Astrocyte (in vitro differentiated cells and primary cell): ENCODE results near the gene PARP6. TPM values are rescaled to one million over a fixed set of nuclear protein-coding genes. Genes with fewer than 3 reads are reported as not detected.

Source experiments
- DNase-seq: peaks from one replicate; pipeline ENCODE4 v3.0.0-alpha.2; 2010; ENCODE audit warnings: low read depth
- FAIRE-seq: peaks from 2 replicates; lab custom pipeline; 2011; peaks lifted over from hg19 to GRCh38; lab: Jason Lieb, UNC
- H2AFZ ChIP-seq: 2 replicates; pipeline ENCODE4 v1.6.0; 2012; ENCODE audit warnings: low read depth, low read length, inconsistent platforms
- H3K27ac ChIP-seq: 2 replicates; pipeline ENCODE4 v1.5.1; 2011; ENCODE audit warnings: low read depth, low read length, inconsistent platforms
- H3K27me3 ChIP-seq: 2 replicates; pipeline ENCODE4 v1.6.0; 2011; ENCODE audit warnings: low read length, inconsistent platforms; ENCODE audit not compliant: insufficient read depth
- H3K36me3 ChIP-seq: 2 replicates; pipeline ENCODE4 v1.5.1; 2011; ENCODE audit warnings: low read length, inconsistent platforms; ENCODE audit not compliant: insufficient read depth
- H3K4me1 ChIP-seq: 2 replicates; pipeline ENCODE4 v1.5.1; 2011; ENCODE audit warnings: low read length, inconsistent platforms; ENCODE audit not compliant: insufficient read depth
- H3K4me2 ChIP-seq: 2 replicates; pipeline ENCODE4 v1.6.0; 2012; ENCODE audit warnings: low read length, inconsistent platforms
- H3K4me3 ChIP-seq: 2 replicates; pipeline ENCODE4 v1.5.1; 2011; ENCODE audit warnings: low read depth, mild to moderate bottlenecking, low read length, inconsistent platforms; ENCODE audit not compliant: insufficient read depth
- H3K79me2 ChIP-seq: 2 replicates; pipeline ENCODE4 v1.6.0; 2012; ENCODE audit warnings: mild to moderate bottlenecking, low read length, inconsistent platforms; ENCODE audit not compliant: insufficient read depth
- H3K9ac ChIP-seq: 2 replicates; pipeline ENCODE4 v1.6.0; 2012; ENCODE audit warnings: mild to moderate bottlenecking, low read length, inconsistent platforms
- H3K9me3 ChIP-seq: 2 replicates; pipeline ENCODE4 v1.5.1; 2012; ENCODE audit warnings: low read depth, mild to moderate bottlenecking, low read length, inconsistent platforms; ENCODE audit not compliant: insufficient read depth
- H4K20me1 ChIP-seq: 2 replicates; pipeline ENCODE4 v1.6.0; 2012; ENCODE audit warnings: low read length, inconsistent platforms; ENCODE audit not compliant: insufficient read depth
- H3K27ac Mint-ChIP-seq: one replicate; pipeline ENCODE4 v1.8.0; 2021; ENCODE audit warnings: mild to moderate bottlenecking, mixed read lengths; ENCODE audit not compliant: unreplicated experiment
- H3K27me3 Mint-ChIP-seq: one replicate; pipeline ENCODE4 v1.8.0; 2021; ENCODE audit warnings: low read depth, mixed read lengths; ENCODE audit not compliant: unreplicated experiment
- H3K36me3 Mint-ChIP-seq: one replicate; pipeline ENCODE4 v1.8.0; 2021; ENCODE audit warnings: low read depth, mixed read lengths; ENCODE audit not compliant: unreplicated experiment
- H3K4me1 Mint-ChIP-seq: one replicate; pipeline ENCODE4 v1.8.0; 2021; ENCODE audit warnings: low read depth, mixed read lengths; ENCODE audit not compliant: unreplicated experiment
- H3K4me3 Mint-ChIP-seq: one replicate; pipeline ENCODE4 v1.8.0; 2021; ENCODE audit warnings: mild to moderate bottlenecking, moderate library complexity, mixed read lengths; ENCODE audit not compliant: unreplicated experiment
- H3K9me3 Mint-ChIP-seq: one replicate; pipeline ENCODE4 v1.8.0; 2021; ENCODE audit warnings: mild to moderate bottlenecking, mixed read lengths; ENCODE audit not compliant: unreplicated experiment
- CTCF ChIP-seq: IDR thresholded peaks from 2 replicates; pipeline ENCODE4 v1.5.1; 2011; ENCODE audit warnings: low read depth, mild to moderate bottlenecking, inconsistent platforms, low read length, moderate library complexity; ENCODE audit not compliant: insufficient read depth
- EZH2 ChIP-seq: IDR thresholded peaks from 2 replicates; pipeline ENCODE4 v1.6.1; 2012; ENCODE audit warnings: mild to moderate bottlenecking, low read length, inconsistent platforms; ENCODE audit not compliant: insufficient read depth
- total RNA-seq: library from RNA; stranded (reverse); gene quantifications from 2 replicates; pipeline ENCODE4 v1.2.1, GENCODE V29; 2021

Gene PARP6
- total RNA-seq, 1 donor from 2014 or later: 62.7 TPM

DNA sequence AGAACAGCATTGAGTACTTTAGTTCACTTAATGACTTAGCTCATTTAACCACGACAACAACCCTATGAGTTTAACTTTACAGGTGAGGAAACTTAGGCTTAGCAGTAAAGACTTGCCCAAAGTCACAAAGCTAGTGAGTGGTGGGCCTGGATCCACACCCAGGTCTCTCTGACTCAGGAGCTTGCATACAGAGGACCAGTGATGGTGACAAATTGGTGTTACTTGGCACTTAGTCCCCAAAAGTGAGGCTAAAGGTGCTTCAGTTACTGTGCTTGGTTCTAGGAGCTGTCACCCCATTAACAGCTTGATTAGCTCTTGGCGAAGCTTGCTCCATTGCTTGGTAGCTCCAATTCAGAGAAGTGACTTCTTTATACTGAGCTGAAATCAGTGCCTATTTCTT, 41.5 kb upstream of the PARP6 start:
- H3K36me3 ChIP-seq: no peaks in the 10 kb centered on the region
- TF ChIP-seq EZH2: no peak
- no peak for TF ChIP-seq CTCF
- no peak overlapping the region for H3K27ac ChIP-seq
- no peak overlapping the region for H2AFZ ChIP-seq
- H3K4me1 ChIP-seq: no peaks in the 10 kb centered on the region
- peaks cover 9% of the 10 kb centered on the region for H3K9me3 Mint-ChIP-seq
- H4K20me1 ChIP-seq: no peaks in the 10 kb centered on the region
- H3K4me2 ChIP-seq: no peak overlapping the region
- H3K9ac ChIP-seq: no peak overlapping the region
- no peak for DNase-seq
- H3K36me3 Mint-ChIP-seq: no peaks in the 10 kb centered on the region
- H3K27me3 Mint-ChIP-seq: peaks cover 59% of the 10 kb centered on the region
- H3K27me3 ChIP-seq: peaks cover 8% of the 10 kb centered on the region
- no peak overlapping the region for H3K4me3 ChIP-seq
- H3K79me2 ChIP-seq: no peaks in the 10 kb centered on the region
- H3K27ac Mint-ChIP-seq: no peak overlapping the region
- FAIRE-seq: no peak
- H3K9me3 ChIP-seq: no peaks in the 10 kb centered on the region
- peaks cover 3% of the 10 kb centered on the region for H3K4me1 Mint-ChIP-seq
- no peak overlapping the region for H3K4me3 Mint-ChIP-seq

DNA sequence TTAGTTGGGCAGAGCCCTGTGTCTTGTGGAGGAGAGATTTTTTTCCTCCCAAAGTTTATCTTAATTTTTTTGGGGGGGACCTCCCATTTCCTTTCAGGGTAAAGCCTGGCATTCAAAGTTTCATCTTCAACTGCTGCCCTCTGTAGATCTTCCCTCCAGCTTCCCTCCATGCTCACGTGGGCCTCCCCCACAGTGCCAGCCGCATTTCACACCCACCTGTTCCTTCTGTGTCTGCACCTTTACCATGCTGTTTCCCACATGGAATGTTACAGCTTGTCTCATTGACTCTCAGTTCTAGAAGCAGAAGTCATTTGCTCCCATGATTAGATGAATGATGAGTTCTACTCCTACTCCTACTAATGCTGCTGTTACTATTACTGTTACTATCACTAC, 41.1 kb upstream of the PARP6 start:
- FAIRE-seq (no peak), DNase-seq (no peak)
- no peaks in the 10 kb centered on the region for H3K4me1 Mint-ChIP-seq
- H3K27me3 Mint-ChIP-seq: peaks cover 55% of the 10 kb centered on the region
- Histone ChIP-seq H3K27ac (no peak overlapping the region), H3K4me3 (no peak overlapping the region), H3K9ac (no peak overlapping the region), H4K20me1 (no peaks in the 10 kb centered on the region), H3K36me3 (no peaks in the 10 kb centered on the region), H3K9me3 (no peaks in the 10 kb centered on the region), H3K79me2 (no peaks in the 10 kb centered on the region), H2AFZ (no peak overlapping the region), H3K4me1 (no peaks in the 10 kb centered on the region), H3K27me3 (peaks cover 7% of the 10 kb centered on the region), H3K4me2 (no peak overlapping the region)
- no peak overlapping the region for H3K27ac Mint-ChIP-seq
- H3K4me3 Mint-ChIP-seq: no peak overlapping the region
- H3K36me3 Mint-ChIP-seq: no peaks in the 10 kb centered on the region
- H3K9me3 Mint-ChIP-seq: peaks cover 5% of the 10 kb centered on the region
- no peak for TF ChIP-seq CTCF
- no peak for TF ChIP-seq EZH2

DNA sequence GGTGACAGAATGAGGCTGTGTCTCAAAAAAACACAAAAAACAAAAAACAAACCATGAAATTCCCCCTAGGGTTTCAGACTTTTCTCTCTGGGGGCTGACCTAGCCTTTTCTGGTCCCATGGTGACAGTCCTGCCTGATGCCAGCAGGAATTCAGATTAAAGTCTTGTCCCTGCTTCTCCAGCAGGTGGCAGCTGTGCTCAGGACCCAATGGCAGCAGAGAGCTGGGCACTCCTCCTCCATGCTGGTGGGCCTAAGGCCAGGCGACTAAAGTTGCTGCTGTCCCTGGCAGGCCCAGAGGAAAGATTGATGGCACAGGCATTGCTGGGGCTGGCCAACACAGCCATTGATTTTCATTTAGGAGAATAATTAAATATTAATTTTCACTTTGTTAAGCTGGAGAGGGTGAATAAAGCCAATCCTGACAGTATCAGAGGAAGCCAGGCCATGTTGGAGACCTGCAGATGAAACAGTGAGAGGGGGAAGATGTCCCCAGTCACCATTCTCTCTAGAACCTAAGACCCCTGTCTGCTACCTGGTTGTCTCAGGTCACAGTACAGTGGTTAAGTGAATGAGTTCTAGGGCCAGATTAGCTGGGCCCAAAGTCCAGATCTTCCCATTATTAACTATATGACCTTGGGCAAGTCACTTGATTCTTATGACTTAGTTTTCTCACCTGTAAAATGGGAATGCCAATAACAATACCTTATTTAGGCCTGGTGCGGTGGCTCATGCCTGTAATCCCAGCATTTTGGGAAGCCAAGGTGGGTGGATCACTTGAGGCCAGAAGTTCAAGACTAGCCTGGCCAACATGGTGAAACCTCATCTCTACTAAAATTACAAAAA, 40.5 kb upstream of the PARP6 start:
- H3K27ac ChIP-seq: no peak overlapping the region
- H3K27me3 Mint-ChIP-seq: peaks cover 56% of the 10 kb centered on the region
- no peak for FAIRE-seq

More for the DNA sequence above, 40.5 kb upstream of the PARP6 start:
- Histone ChIP-seq H3K27me3 (peaks cover 9% of the 10 kb centered on the region), H4K20me1 (no peaks in the 10 kb centered on the region), H2AFZ (no peak overlapping the region), H3K4me3 (no peak overlapping the region), H3K4me1 (no peaks in the 10 kb centered on the region), H3K9ac (no peak overlapping the region), H3K79me2 (no peaks in the 10 kb centered on the region), H3K4me2 (no peak overlapping the region), H3K36me3 (no peaks in the 10 kb centered on the region), H3K9me3 (no peaks in the 10 kb centered on the region)
- no peaks in the 10 kb centered on the region for H3K4me1 Mint-ChIP-seq
- peaks cover 5% of the 10 kb centered on the region for H3K9me3 Mint-ChIP-seq
- no peak for TF ChIP-seq EZH2
- TF ChIP-seq CTCF: peak; percentile 70
- H3K4me3 Mint-ChIP-seq: no peak overlapping the region
- no peaks in the 10 kb centered on the region for H3K36me3 Mint-ChIP-seq
- DNase-seq: peak; percentile 33
- no peak overlapping the region for H3K27ac Mint-ChIP-seq
